Tibial artery (tissue), 4 donors: Measurements from ENCODE around the gene ZNF521.

ENCODE experiments used
- DNase-seq, 2 donors: peaks; one replicate each; pipeline ENCODE4 v3.0.0-alpha.2; 2019
- H3K27ac ChIP-seq, 2 donors: fragments of 200-600 bp; sonication (generic) in 1 of 2; 1 replicate in 1 of 2; 2 replicates in 1 of 2; pipeline ENCODE4 v1.5.1; 2018 to 2019; ENCODE audit warnings: mild to moderate bottlenecking in 1 of 2
- H3K27me3 ChIP-seq, 2 donors: fragments of 200-600 bp; sonication (generic) in 1 of 2; one replicate each; pipeline versions ENCODE4 v1.5.1 to v1.6.0; 2016 to 2019
- H3K36me3 ChIP-seq, 3 donors: fragments of 200-600 bp; sonication (generic) in 2 of 3; one replicate each; pipeline ENCODE4 v1.5.1; 2016 to 2019; ENCODE audit warnings: mild to moderate bottlenecking in 2 of 3
- H3K4me1 ChIP-seq, 4 donors: fragments of 200-600 bp; sonication (generic) in 2 of 4; 1 replicate in 3 of 4; 2 replicates in 1 of 4; pipeline ENCODE4 v1.5.1; 2016 to 2019
- H3K4me3 ChIP-seq, 2 donors: fragments of 200-600 bp; sonication (generic) in 1 of 2; 1 replicate in 1 of 2; 2 replicates in 1 of 2; pipeline ENCODE4 v1.5.1; 2018 to 2019; ENCODE audit warnings: mild to moderate bottlenecking in 2 of 2
- H3K9me3 ChIP-seq, 3 donors: fragments of 200-600 bp; sonication (generic) in 1 of 3; one replicate each; pipeline ENCODE4 v1.5.1; 2016 to 2019
- CTCF ChIP-seq, 2 experiments: fragments of 200-600 bp in 1 of 2; fragments of 450-650 bp in 1 of 2; IDR thresholded peaks; one replicate each; pipeline ENCODE4 v1.5.1; 2017 to 2019; ENCODE audit warnings: antibody characterized with exemption in 2 of 2, mild to moderate bottlenecking in 1 of 2, moderate library complexity in 1 of 2
- intact Hi-C: fragments of 100-400 bp; cut with DNase I; formaldehyde crosslinking; loops from one replicate; pipeline ENCODE4 v1.15.0; 2023; ENCODE audit warnings: low total_unique reads

Gene ZNF521

GRCh38 chr18:25262920-25263319, 89.0 kb downstream of the ZNF521 start:
- Histone ChIP-seq H3K27ac (no peak overlapping the region), H3K36me3 (no peaks in the 10 kb centered on the region), H3K9me3 (no peaks in the 10 kb centered on the region), H3K4me1 (no peaks in the 10 kb centered on the region), H3K27me3 (no peaks in the 10 kb centered on the region), H3K4me3 (no peak overlapping the region)
- no peak for DNase-seq
- intact Hi-C loops: no loop called here
- no peak for TF ChIP-seq CTCF (IDR thresholded peaks at IDR 0.05)

GRCh38 chr18:25261768-25262167, 90.2 kb downstream of the ZNF521 start:
- intact Hi-C loops: no loop called here
- H3K36me3 ChIP-seq: no peaks in the 10 kb centered on the region
- no peaks in the 10 kb centered on the region for H3K27me3 ChIP-seq
- no peak overlapping the region for H3K4me3 ChIP-seq
- no peaks in the 10 kb centered on the region for H3K4me1 ChIP-seq
- TF ChIP-seq CTCF (IDR thresholded peaks at IDR 0.05): no peak
- H3K9me3 ChIP-seq: no peaks in the 10 kb centered on the region
- no peak overlapping the region for H3K27ac ChIP-seq
- DNase-seq: no peak

GRCh38 chr18:25256439-25256838, 95.5 kb downstream of the ZNF521 start:
- Histone ChIP-seq H3K27ac (no peak overlapping the region), H3K4me1 (no peaks in the 10 kb centered on the region), H3K36me3 (no peaks in the 10 kb centered on the region), H3K4me3 (no peak overlapping the region), H3K9me3 (no peaks in the 10 kb centered on the region), H3K27me3 (no peaks in the 10 kb centered on the region)
- no peak for TF ChIP-seq CTCF (IDR thresholded peaks at IDR 0.05)
- DNase-seq: no peak
- intact Hi-C loops: no loop called here

GRCh38 chr18:25253779-25254178, 98.2 kb downstream of the ZNF521 start:
- intact Hi-C loops: no loop called here
- no peak for DNase-seq
- Histone ChIP-seq H3K27me3 (no peaks in the 10 kb centered on the region), H3K36me3 (no peaks in the 10 kb centered on the region), H3K27ac (no peak overlapping the region), H3K4me3 (no peak overlapping the region), H3K9me3 (no peaks in the 10 kb centered on the region), H3K4me1 (no peaks in the 10 kb centered on the region)
- no peak for TF ChIP-seq CTCF (IDR thresholded peaks at IDR 0.05)

- no peaks in the 10 kb centered on the region for H3K27me3 ChIP-seq
- H3K9me3 ChIP-seq: no peaks in the 10 kb centered on the region
- no peak for DNase-seq
- H3K27ac ChIP-seq: no peak overlapping the region
- TF ChIP-seq CTCF (IDR thresholded peaks at IDR 0.05): no peak
- no peaks in the 10 kb centered on the region for H3K4me1 ChIP-seq
- H3K4me3 ChIP-seq: no peak overlapping the region
- intact Hi-C loops: no loop called here
- H3K36me3 ChIP-seq: no peaks in the 10 kb centered on the region
These were observed 98.8 kb downstream of the ZNF521 start for GRCh38 chr18:25253136-25253535.

- TF ChIP-seq CTCF (IDR thresholded peaks at IDR 0.05): no peak
- Histone ChIP-seq H3K4me1 (no peaks in the 10 kb centered on the region), H3K27ac (no peak overlapping the region), H3K9me3 (no peaks in the 10 kb centered on the region), H3K4me3 (no peak overlapping the region), H3K27me3 (no peaks in the 10 kb centered on the region), H3K36me3 (no peaks in the 10 kb centered on the region)
- intact Hi-C loops: no loop called here
- no peak for DNase-seq
These were observed 100.9 kb downstream of the ZNF521 start for GRCh38 chr18:25251068-25251467.
